A673 (cell line): ENCODE results near the gene TMEM198. TPM values are rescaled to one million over a fixed set of nuclear protein-coding genes. Genes with fewer than 3 reads are reported as not detected.

Source experiments
- BruUV-seq: library from RNA; stranded (reverse); fragments of 400-500 nt; replicated peaks from 2 replicates; lab custom pipeline; 2021; lab: Mats Ljungman, UMichigan
- CTCF ChIA-PET: fragments of 300-600 bp; sonication (Branson Sonifier 250); formaldehyde crosslinking; loops from one replicate; lab custom pipeline; 2022; ENCODE audit warnings: antibody characterized with exemption; lab: Charles Lee
- POLR2A ChIA-PET: fragments of 300-600 bp; sonication (Branson Sonifier 250); formaldehyde crosslinking; loops from one replicate; lab custom pipeline; 2022; ENCODE audit warnings: antibody characterized with exemption; ENCODE audit not compliant: low non-redundant PET; lab: Charles Lee
- DNase-seq: peaks from one replicate; pipeline ENCODE4 v3.0.0-alpha.2; 2015; ENCODE audit warnings: low spot score
- H3K27ac ChIP-seq: fragments of 200-600 bp; sonication (generic); 2 replicates; pipeline ENCODE4 v1.5.1; 2016; ENCODE audit warnings: mixed run types, low read depth, mild to moderate bottlenecking, mixed read lengths, antibody characterized with exemption, low read length; ENCODE audit not compliant: poor library complexity, severe bottlenecking
- H3K27me3 ChIP-seq: fragments of 200-600 bp; sonication (generic); replicated peaks from 2 replicates; pipeline ENCODE4 v1.6.1; 2017; ENCODE audit warnings: mixed run types, low read depth, mild to moderate bottlenecking, mixed read lengths, antibody characterized with exemption, low read length; ENCODE audit not compliant: insufficient read depth, poor library complexity
- H3K36me3 ChIP-seq: fragments of 200-600 bp; sonication (generic); 2 replicates; pipeline ENCODE4 v1.6.1; 2016; ENCODE audit warnings: mixed run types, mild to moderate bottlenecking, mixed read lengths, antibody characterized with exemption, low read length; ENCODE audit not compliant: insufficient read depth, poor library complexity, severe bottlenecking
- H3K4me1 ChIP-seq: fragments of 200-600 bp; sonication (generic); 2 replicates; pipeline ENCODE4 v1.6.1; 2017; ENCODE audit warnings: mixed run types, mild to moderate bottlenecking, mixed read lengths, antibody characterized with exemption, low read length; ENCODE audit not compliant: insufficient read depth, poor library complexity, severe bottlenecking
- H3K4me3 ChIP-seq: fragments of 200-600 bp; sonication (generic); 2 replicates; pipeline ENCODE4 v1.5.1; 2016; ENCODE audit warnings: low read depth, mixed run types, mild to moderate bottlenecking, mixed read lengths, low read length; ENCODE audit not compliant: poor library complexity, severe bottlenecking
- H3K9me3 ChIP-seq: fragments of 200-600 bp; sonication (generic); 2 replicates; pipeline ENCODE4 v1.6.1; 2016; ENCODE audit warnings: mixed run types, low read depth, mild to moderate bottlenecking, mixed read lengths, antibody characterized with exemption, low read length; ENCODE audit not compliant: poor library complexity, severe bottlenecking
- EZH2 ChIP-seq: fragments of 200-600 bp; sonication (generic); IDR thresholded peaks from 2 replicates; pipeline ENCODE4 v1.6.1; 2017; ENCODE audit warnings: borderline replicate concordance, low read depth, mild to moderate bottlenecking, mixed read lengths, antibody characterized with exemption, low read length; ENCODE audit not compliant: poor library complexity, severe bottlenecking
- intact Hi-C: fragments of 100-400 bp; cut with micrococcal nuclease; formaldehyde crosslinking; loops from one replicate; pipeline ENCODE4 v1.10.0; 2022; ENCODE audit not compliant: unreplicated experiment
- total RNA-seq: library from RNA; stranded (reverse); gene quantifications from 2 replicates; pipeline ENCODE4 v1.2.3, GENCODE V29; 2021
- TF ChIP-seq, protein P1 (sequence below): fragments of 300-800, 200-600 bp; sonication (generic); conservative IDR thresholded peaks from 2 replicates; pipeline ENCODE4 v1.5.1; 2017; ENCODE audit warnings: low read depth, mild to moderate bottlenecking, antibody characterized with exemption, low read length, moderate library complexity, mixed read lengths

The TMEM198 gene
- total RNA-seq, 1 experiment from 2014 or later: 4.6 TPM

DNA sequence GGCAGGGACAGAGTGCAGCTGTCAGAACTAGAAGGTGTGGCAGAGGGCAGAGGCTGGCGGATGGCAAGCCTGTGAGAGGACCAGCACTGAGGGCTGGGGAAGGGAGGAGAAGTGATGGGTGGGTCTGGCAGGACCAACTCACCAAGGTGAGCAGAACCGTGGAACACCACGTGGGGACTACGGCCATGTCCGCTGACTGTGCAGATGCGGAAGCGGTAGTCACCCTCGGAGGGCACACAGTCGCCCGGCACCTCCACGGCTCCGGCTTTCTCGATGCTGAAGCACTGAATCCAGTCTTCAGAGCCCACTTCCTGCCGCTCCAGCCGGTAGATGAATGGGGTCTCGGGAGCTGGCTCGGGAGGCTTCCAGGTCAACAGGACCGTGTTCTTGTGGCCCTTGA, 23.3 kb downstream of the TMEM198 start:
- CTCF ChIA-PET: no interaction called here
- no peaks in the 10 kb centered on the region for H3K36me3 ChIP-seq
- no TSS peak for BruUV-seq
- H3K9me3 ChIP-seq: no peaks in the 10 kb centered on the region
- no peak overlapping the region for H3K27ac ChIP-seq
- POLR2A ChIA-PET: no interaction called here
- intact Hi-C loops: no loop called here
- no peaks in the 10 kb centered on the region for H3K27me3 ChIP-seq
- peaks cover 14% of the 10 kb centered on the region for H3K4me1 ChIP-seq
- no peak for DNase-seq
- no peak overlapping the region for H3K4me3 ChIP-seq
- TF ChIP-seq, protein P1, sequence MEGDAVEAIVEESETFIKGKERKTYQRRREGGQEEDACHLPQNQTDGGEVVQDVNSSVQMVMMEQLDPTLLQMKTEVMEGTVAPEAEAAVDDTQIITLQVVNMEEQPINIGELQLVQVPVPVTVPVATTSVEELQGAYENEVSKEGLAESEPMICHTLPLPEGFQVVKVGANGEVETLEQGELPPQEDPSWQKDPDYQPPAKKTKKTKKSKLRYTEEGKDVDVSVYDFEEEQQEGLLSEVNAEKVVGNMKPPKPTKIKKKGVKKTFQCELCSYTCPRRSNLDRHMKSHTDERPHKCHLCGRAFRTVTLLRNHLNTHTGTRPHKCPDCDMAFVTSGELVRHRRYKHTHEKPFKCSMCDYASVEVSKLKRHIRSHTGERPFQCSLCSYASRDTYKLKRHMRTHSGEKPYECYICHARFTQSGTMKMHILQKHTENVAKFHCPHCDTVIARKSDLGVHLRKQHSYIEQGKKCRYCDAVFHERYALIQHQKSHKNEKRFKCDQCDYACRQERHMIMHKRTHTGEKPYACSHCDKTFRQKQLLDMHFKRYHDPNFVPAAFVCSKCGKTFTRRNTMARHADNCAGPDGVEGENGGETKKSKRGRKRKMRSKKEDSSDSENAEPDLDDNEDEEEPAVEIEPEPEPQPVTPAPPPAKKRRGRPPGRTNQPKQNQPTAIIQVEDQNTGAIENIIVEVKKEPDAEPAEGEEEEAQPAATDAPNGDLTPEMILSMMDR: no peak
- no peak for TF ChIP-seq EZH2

DNA sequence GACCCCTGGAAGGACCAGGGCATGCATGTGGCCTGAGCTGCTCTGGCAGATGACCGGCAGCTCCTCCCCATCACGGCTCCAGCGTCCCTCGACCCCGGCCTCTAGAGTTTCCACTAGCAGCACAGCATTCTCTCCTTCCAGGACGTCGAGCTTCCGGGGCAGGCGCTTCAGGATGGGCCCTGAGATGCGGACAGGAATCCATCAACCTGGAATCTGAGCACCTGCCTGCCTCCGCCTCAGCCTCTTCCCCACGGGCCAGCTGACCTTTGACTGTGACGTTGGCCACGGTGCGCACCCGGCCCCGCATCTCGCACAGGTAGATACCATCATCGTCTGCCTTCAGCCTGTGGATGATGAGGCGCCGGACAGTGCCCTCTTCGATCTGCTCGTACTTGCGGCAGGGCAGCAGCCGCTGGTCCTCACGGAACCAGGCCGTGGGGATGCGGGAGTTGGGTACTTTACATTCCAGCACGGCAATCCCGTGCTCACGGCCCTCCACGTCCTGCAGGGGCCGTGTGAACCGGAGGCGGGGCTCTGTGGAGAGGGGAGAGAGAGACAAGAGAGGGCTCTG, 24.0 kb downstream of the TMEM198 start:
- H3K27me3 ChIP-seq: no peaks in the 10 kb centered on the region
- TF ChIP-seq, protein P1: no peak
- no peak for TF ChIP-seq EZH2
- CTCF ChIA-PET: no interaction called here
- POLR2A ChIA-PET: no interaction called here
- H3K36me3 ChIP-seq: no peaks in the 10 kb centered on the region
- no peak overlapping the region for H3K27ac ChIP-seq
- BruUV-seq: no TSS peak
- no peaks in the 10 kb centered on the region for H3K9me3 ChIP-seq
- H3K4me3 ChIP-seq: no peak overlapping the region
- peaks cover 14% of the 10 kb centered on the region for H3K4me1 ChIP-seq
- intact Hi-C loops: no loop called here
- DNase-seq: no peak

DNA sequence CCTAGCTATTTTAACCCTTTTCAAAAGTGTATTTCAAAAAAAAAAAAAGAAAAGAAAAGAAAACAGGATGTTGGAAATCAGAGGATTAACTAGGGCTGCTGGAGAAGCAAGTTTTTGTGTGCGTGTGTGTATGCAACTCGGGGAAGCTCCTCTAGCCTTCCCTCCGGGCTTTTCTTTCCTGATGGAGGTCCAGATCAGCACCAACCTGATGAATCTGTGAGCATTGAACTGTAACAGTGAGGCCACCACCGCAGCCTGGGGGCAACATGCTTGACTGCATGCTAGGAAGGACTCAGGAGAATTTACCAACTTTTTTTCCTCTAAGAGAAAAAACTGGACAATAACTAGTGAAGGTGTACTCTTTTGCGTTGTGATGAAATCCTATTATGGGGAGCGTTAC, 25.2 kb downstream of the TMEM198 start:
- intact Hi-C loops: no loop called here
- no peak for TF ChIP-seq EZH2
- TF ChIP-seq, protein P1: no peak
- CTCF ChIA-PET: no interaction called here
- no peak for DNase-seq
- Histone ChIP-seq H3K4me1 (peaks cover 14% of the 10 kb centered on the region), H3K36me3 (no peaks in the 10 kb centered on the region), H3K4me3 (no peak overlapping the region), H3K27me3 (no peaks in the 10 kb centered on the region), H3K9me3 (no peaks in the 10 kb centered on the region), H3K27ac (no peak overlapping the region)
- POLR2A ChIA-PET: no interaction called here
- no TSS peak for BruUV-seq
